GM12864 (cell line): ENCODE data around the gene CPM.

Experiments used
- DNase-seq: peaks from one replicate; pipeline ENCODE4 v3.0.0-alpha.2; 2011; ENCODE audit warnings: low read depth
- H3K4me3 ChIP-seq: 2 replicates; pipeline ENCODE4 v1.5.1; 2011; ENCODE audit warnings: mild to moderate bottlenecking, low read depth, low read length, control low read depth
- CTCF ChIP-seq: IDR thresholded peaks from 2 replicates; pipeline ENCODE4 v1.5.1; 2011; ENCODE audit warnings: low read depth, mild to moderate bottlenecking, moderate library complexity, low read length, control low read depth, inconsistent platforms; ENCODE audit errors: missing control alignments

CPM gene

GRCh38 chr12:68882251-68882964, 50.6 kb downstream of the CPM start:
- no peak for DNase-seq
- no peak overlapping the region for H3K4me3 ChIP-seq
- no peak for TF ChIP-seq CTCF

GRCh38 chr12:68880660-68881325, 52.2 kb downstream of the CPM start:
- TF ChIP-seq CTCF = no peak
- DNase-seq = no peak
- H3K4me3 ChIP-seq = no peak overlapping the region

- DNase-seq = no peak
- no peak overlapping the region for H3K4me3 ChIP-seq
- TF ChIP-seq CTCF = no peak
These were observed 54.1 kb downstream of the CPM start for GRCh38 chr12:68878846-68879245.

- H3K4me3 ChIP-seq = no peak overlapping the region
- no peak for DNase-seq
- TF ChIP-seq CTCF = no peak
These were observed 54.7 kb downstream of the CPM start for GRCh38 chr12:68878283-68878682.

- DNase-seq = no peak
- no peak overlapping the region for H3K4me3 ChIP-seq
- TF ChIP-seq CTCF = no peak
These were observed 55.4 kb downstream of the CPM start for GRCh38 chr12:68877583-68877982.

GRCh38 chr12:68876461-68876860, 56.5 kb downstream of the CPM start:
- DNase-seq = no peak
- TF ChIP-seq CTCF = no peak
- no peak overlapping the region for H3K4me3 ChIP-seq

- DNase-seq = no peak
- H3K4me3 ChIP-seq = no peak overlapping the region
- TF ChIP-seq CTCF = no peak
These were observed 59.7 kb downstream of the CPM start for GRCh38 chr12:68873316-68873715.
